GM12892 (cell line): ENCODE results near the gene GLIS1.

Source experiments
- POLR2A ChIP-seq: IDR thresholded peaks from 2 replicates; pipeline ENCODE4 v1.6.1; 2011; ENCODE audit warnings: low read depth, low read length, control low read depth
- POLR2AphosphoS5 ChIP-seq: IDR thresholded peaks from 2 replicates; pipeline ENCODE4 v1.6.1; 2011; ENCODE audit warnings: low read depth, low read length, control low read depth
- TAF1 ChIP-seq: IDR thresholded peaks from 2 replicates; pipeline ENCODE4 v1.6.1; 2011; ENCODE audit warnings: low read depth, mild to moderate bottlenecking, control low read depth, low read length, borderline replicate concordance

- TF ChIP-seq POLR2A (no peak), POLR2AphosphoS5 (no peak), TAF1 (no peak)
Measured at GRCh38 chr1:53505401-53505800, 233.6 kb downstream of the GLIS1 start.
